GM19351 (cell line): Measurements from ENCODE around the gene HSD11B1L.

Source experiments
- ATAC-seq: cut with Tn5 transposase; IDR thresholded peaks from one replicate; pipeline ENCODE4 v1.9.1; 2021; ENCODE audit warnings: mild to moderate bottlenecking, moderate library complexity; ENCODE audit not compliant: unreplicated experiment

Gene HSD11B1L

DNA sequence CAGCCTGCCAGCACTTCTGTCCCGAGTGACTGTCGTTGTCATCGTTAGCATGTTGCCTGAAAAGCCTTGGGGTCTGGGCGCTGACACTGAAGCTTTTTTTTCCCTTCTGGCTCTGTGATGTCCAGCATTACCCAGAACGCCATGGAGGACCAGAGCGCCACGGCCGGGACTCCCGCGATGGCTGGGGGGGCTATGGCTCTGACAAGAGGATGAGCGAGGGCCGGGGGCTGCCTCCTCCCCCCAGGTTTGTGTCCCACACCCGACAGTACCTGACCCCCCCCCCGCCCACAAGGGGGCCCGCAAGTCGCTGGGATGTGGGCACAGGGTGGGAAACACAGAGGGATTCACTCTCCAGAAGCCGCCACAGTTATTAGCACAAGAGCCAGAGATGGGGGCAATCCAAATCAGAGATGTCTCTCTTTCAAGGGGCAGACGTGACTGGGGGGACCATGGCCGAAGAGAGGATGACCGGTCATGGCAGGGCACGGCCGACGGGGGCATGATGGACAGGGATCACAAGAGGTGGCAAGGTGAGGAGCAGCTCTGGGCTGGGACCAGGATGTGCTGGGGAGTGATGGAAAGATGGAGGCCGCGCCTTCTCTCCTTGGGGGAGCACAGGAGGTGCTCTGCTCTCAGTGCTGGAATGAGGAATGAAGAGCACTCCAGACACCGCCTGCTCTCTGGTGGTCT, 13.8 kb upstream of the HSD11B1L start:
- ATAC-seq: no peak

- ATAC-seq: no peak
These were observed 13.0 kb upstream of the HSD11B1L start for GRCh38 chr19:5667751-5668271.

DNA sequence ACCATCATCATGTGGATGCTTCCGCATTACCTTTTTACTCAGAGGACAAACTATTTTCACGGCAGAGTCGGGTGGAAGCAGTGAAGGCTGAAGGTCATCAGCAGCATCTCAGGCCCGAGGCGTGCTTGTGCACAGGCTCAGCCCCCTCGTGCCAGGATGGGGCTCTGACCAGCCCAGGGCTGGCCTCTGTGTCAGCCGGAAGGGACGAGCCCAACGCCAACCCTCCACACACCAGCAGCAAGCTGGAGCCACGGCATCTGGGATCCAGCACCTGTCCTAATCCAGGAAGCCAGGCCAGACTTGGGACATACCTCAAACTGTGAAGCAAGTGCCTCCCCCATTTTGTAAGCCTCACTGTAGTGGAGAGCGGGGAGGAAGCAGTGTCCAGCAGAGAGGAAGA, 11.6 kb upstream of the HSD11B1L start:
- no peak for ATAC-seq

DNA sequence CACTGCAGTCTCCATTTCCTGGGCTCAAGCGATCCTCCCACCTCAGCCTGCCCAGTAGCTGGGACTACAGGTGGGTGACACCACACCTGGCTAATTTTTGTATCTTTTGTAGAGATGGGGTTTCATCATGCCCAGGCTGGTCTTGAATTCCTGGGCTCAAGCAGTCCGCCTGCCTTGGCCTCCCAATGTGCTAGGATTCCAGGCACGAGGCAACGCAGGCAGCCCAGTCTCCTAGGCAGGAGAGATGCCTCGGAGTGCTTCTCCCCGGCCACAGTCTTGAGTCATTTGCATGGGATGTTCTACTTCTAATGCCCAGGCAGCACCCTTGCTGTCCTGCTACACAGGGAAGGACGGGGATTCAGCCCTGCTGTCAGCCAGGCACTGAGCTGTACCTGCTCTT, 9.2 kb upstream of the HSD11B1L start:
- no peak for ATAC-seq

GRCh38 chr19:5672708-5673459, 7.9 kb upstream of the HSD11B1L start:
- no peak for ATAC-seq

DNA sequence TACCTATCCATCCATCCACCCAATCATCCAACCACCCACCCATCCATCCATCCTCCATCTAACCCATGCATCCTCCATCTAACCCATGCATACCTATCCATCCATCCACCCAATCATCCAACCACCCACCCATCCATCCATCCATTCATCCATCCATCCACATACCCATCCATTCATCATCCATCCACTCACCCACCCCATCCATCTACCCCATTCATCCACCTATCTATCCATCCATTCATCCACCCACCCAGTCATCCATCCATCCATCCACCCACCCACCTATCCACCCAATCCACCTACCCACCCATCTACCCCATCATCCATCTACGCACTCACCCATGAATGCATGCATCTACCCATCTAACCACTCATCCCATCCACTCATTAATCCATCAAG, 7.1 kb upstream of the HSD11B1L start:
- no peak for ATAC-seq

DNA sequence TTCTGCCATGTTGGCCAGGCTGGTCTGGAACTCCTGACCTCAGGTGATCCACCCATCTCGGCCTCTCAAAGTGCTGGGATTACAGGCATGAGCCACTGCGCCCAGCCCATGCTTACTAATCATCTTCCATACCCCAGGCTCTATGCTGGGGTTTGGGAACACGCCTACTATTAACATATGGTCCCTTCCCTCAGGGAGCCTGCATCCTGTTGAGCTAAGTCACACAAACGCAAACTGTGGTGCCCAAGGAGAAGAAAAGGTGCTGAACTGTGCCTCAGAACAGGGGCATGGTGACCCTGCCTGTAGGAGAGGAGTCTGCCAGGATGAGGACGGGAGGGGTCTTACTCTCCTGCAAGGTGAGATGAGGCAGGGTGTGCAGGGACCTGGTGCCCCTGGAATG, 6.1 kb upstream of the HSD11B1L start:
- no peak for ATAC-seq

DNA sequence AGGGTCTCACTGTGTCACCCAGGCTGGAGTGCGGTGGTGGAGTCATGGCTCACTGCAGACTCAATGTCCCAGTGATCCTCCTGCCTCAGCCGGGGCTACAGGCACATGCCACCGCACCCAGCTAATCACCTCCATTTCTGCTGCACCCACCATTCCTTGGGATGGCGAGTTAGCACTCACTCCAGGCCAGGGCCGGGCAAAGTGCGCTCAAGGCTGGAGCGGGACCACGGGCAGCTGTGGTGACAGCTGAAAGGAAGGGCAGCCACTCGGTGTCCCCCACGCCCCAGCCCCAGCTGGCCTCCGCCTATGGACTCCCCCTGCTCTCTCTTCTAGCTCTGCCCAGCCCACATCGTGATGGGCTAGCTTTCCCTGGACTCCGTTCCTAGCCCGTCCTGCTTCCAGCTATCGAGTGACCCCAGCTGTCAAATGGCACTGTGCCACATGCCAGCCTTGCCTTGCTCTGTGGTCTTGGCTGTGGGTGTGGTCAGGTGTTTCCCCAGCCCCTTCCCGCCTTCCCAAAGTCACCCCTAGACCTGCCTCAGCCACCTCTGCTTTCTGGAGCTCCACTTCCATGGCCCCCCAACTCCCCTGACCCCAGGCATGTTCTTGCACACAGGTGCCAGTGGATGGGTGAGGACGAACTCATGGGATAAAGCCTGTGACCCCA, 4.6 kb upstream of the HSD11B1L start:
- no peak for ATAC-seq

- no peak for ATAC-seq
These were observed 4.1 kb upstream of the HSD11B1L start for GRCh38 chr19:5676772-5677105.

DNA sequence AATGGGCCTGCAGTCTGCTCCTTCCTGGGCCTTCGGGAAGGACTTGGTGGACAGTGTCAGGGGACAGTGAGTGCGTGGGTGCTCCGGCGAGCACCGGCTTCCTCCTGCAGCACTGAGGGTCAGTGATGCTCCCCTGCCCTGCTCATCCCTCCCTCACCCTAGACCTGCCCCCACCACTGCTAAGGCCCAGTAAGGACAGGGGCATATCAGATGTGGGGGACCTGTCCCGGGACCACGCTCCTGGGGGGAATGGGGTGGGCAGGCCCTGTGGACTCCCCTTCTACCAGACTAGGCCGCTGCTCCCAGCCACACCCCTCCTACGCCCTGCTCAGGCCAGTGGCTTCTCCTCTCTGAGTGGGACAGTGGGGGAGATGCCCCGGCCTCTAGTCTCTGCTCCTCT, 3.7 kb upstream of the HSD11B1L start:
- ATAC-seq: no peak

- no peak for ATAC-seq
These were observed 3.2 kb upstream of the HSD11B1L start for GRCh38 chr19:5677580-5677979.

- no peak for ATAC-seq
These were observed 2.6 kb upstream of the HSD11B1L start for GRCh38 chr19:5678071-5678718.

DNA sequence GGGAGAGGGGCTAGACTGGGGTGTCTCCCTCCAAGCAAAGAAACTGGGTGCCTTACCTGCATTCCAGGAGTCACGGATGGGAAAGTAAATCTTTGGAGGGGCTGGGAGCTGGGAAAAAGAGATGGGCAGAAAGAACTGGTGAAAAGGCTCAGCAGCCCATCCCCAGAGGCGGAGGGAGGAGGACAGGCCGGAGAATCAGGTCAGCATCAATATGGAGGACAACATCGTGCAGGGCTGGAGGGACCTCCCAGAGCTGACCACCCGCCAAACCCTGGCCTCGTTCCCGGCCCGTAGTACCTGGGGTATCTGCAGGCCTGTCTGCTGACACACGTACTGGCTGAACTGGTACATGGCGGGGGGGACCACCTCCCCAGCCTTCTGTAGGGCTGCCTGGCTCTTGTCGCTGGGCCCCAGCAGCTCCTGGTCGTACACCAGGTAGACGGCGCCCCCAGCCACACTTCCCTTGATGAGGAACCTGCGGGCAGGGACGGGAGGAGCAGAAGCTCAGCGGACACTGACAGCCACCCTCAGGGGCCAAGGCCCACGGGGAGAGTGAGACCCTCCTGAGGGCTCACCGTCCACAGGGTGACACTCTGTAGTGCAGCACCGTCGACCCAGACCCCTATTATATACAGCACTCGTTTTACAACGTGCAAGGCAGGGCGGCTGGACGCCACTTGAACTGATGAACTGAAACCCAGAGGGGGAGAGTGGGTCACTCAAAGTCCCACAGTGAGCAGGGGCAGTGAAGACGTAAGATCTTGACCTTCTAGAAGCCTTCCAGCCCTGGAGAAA, 1.3 kb upstream of the HSD11B1L start:
- no peak for ATAC-seq

DNA sequence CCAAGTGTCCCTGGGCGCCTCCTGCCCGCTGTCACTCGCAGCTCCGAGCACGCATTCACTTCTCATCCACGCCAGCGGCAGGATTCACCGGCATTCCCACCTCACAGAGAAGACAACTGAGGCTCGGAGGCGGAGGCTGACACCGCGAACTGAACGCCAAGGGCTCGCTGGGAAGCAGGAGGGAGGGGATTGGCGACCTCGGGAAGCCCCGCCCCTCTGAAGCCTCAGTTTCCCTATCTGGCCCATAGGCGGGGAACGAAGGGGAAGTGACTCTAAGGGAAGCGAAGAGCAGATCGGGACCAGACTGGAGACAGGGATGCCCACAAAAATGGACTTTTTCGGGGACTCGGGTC, 767 bp upstream of the HSD11B1L start:
- no peak for ATAC-seq

GRCh38 chr19:5681391-5682106, 722 bp downstream of the HSD11B1L start:
- no peak for ATAC-seq

DNA sequence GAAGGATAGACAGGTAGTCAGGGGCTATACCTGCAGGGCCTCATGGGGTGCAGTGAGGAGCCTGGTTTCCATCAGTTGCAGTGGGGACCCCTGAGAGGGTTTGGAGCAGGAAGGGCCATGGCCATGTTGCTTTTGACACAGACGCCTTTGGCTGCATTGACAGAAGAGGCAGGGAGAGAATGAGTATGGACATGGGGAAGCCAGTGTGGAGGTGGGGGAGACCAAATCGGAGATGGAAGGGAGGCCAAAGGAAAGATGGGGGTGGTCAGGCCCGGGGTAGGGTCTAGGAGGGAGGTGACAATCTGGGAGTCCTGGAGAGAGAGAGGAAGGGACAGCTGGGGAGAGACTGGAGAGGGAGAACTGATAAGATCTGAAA, 1.3 kb downstream of the HSD11B1L start:
- ATAC-seq: no peak

GRCh38 chr19:5683177-5683886, 2.5 kb downstream of the HSD11B1L start:
- ATAC-seq: no peak

GRCh38 chr19:5684694-5685430, 4.0 kb downstream of the HSD11B1L start:
- ATAC-seq: no peak

- ATAC-seq: no peak
These were observed 5.5 kb downstream of the HSD11B1L start for GRCh38 chr19:5686326-5686646.
